ENCODE results near the gene DAB2.

- TF ChIP-seq CTCF (IDR thresholded peaks at IDR 0.05; ENCODE audit: low read depth, low read length): no peak
- TF ChIP-seq POLR2A (IDR thresholded peaks at IDR 0.05; ENCODE audit: extremely low read depth, insufficient read length): no peak
- no peak for TF ChIP-seq MAX (IDR thresholded peaks at IDR 0.05; ENCODE audit: low read depth, low read length)
Observed at GRCh38 chr5:39453606-39454005, 28.8 kb upstream of the DAB2 start.

All from NB4 (cell line).